RWPE2 (cell line): Measurements from ENCODE around the gene NOD2.

Source experiments
- ATAC-seq: fragments of 200-7000 bp; cut with Tn5 transposase; 3 replicates; pipeline ENCODE4 v1.9.1; 2021; ENCODE audit warnings: low read depth
- DNase-seq: peaks from one replicate; pipeline ENCODE4 v3.0.0-alpha.2; 2020; ENCODE audit warnings: low spot score
- H3K27ac ChIP-seq: fragments of 450-650 bp; 2 replicates; pipeline ENCODE4 v1.5.1; 2017; ENCODE audit warnings: mild to moderate bottlenecking; ENCODE audit not compliant: poor library complexity, severe bottlenecking
- H3K27me3 ChIP-seq: fragments of 250-450 bp; sonication (Bioruptor Pico); 2 replicates; pipeline ENCODE4 v1.5.1; 2021; ENCODE audit warnings: mild to moderate bottlenecking, moderate library complexity; ENCODE audit not compliant: insufficient read depth, poor library complexity, severe bottlenecking
- H3K36me3 ChIP-seq: fragments of 250-450 bp; sonication (Bioruptor Pico); 2 replicates; pipeline ENCODE4 v1.5.1; 2020; ENCODE audit warnings: low read depth, mild to moderate bottlenecking, moderate library complexity
- H3K4me1 ChIP-seq: fragments of 250-450 bp; sonication (Bioruptor Pico); 2 replicates; pipeline ENCODE4 v1.5.1; 2021; ENCODE audit warnings: mild to moderate bottlenecking, moderate library complexity; ENCODE audit not compliant: insufficient read depth, poor library complexity, severe bottlenecking
- H3K4me3 ChIP-seq: fragments of 250-450 bp; sonication (Bioruptor Pico); 2 replicates; pipeline ENCODE4 v1.5.1; 2021; ENCODE audit warnings: mild to moderate bottlenecking, moderate library complexity; ENCODE audit not compliant: severe bottlenecking
- H3K9me3 ChIP-seq: fragments of 250-450 bp; sonication (Bioruptor Pico); 2 replicates; pipeline ENCODE4 v1.5.1; 2021; ENCODE audit warnings: mild to moderate bottlenecking, moderate library complexity; ENCODE audit not compliant: severe bottlenecking
- TF ChIP-seq, protein P1 (sequence below): fragments of 450-650 bp; IDR thresholded peaks from one replicate; pipeline ENCODE4 v1.5.1; 2017; ENCODE audit warnings: mild to moderate bottlenecking, moderate library complexity; ENCODE audit not compliant: poor library complexity, severe bottlenecking

Gene NOD2

DNA sequence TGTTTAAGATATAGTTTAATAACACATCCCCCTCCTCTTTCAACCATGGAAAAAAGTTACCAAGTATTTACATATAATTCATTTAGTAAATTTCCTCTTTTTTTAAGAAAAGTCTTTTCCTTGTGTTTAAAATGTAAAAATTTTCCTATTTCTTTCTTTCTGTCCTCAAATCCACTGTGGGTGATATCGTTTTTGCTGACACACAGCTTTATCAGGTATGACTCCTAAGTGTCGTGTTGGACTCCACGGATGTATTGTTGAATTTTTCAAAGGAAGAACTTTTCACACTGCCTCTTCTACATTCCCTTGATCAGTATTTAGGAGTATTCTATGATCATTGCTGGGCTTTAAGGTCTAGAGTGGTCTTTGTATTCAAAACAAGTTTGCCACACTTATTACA is 81.6 kb downstream of the NOD2 start:
- Histone ChIP-seq H3K4me3 (no peak overlapping the region), H3K27ac (no peak overlapping the region), H3K27me3 (no peaks in the 10 kb centered on the region), H3K36me3 (peaks cover 12% of the 10 kb centered on the region; the same call in 1 of the 2 replicates), H3K9me3 (no peaks in the 10 kb centered on the region), H3K4me1 (no peaks in the 10 kb centered on the region)
- ATAC-seq, result no peak
- no peak for DNase-seq
- TF ChIP-seq, protein P1, sequence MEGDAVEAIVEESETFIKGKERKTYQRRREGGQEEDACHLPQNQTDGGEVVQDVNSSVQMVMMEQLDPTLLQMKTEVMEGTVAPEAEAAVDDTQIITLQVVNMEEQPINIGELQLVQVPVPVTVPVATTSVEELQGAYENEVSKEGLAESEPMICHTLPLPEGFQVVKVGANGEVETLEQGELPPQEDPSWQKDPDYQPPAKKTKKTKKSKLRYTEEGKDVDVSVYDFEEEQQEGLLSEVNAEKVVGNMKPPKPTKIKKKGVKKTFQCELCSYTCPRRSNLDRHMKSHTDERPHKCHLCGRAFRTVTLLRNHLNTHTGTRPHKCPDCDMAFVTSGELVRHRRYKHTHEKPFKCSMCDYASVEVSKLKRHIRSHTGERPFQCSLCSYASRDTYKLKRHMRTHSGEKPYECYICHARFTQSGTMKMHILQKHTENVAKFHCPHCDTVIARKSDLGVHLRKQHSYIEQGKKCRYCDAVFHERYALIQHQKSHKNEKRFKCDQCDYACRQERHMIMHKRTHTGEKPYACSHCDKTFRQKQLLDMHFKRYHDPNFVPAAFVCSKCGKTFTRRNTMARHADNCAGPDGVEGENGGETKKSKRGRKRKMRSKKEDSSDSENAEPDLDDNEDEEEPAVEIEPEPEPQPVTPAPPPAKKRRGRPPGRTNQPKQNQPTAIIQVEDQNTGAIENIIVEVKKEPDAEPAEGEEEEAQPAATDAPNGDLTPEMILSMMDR, result no peak

DNA sequence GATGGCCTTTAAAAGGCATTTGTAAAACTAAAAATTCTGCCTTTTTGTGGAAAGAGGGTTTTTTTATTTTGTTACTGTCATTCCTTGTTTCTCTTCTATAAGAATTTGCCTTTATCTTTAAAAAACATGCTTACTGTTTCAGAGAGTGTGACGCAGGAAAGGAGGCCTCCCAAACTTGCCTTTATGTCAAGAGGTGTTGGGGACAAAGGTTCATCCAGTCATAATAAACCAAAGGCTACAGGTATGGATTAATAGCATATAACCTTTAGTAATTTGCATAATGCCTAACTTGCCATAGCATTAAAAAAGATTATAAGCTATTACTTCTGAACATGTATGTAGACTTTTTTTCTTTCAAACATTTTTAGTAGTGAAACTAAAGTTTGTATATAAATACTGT is 82.6 kb downstream of the NOD2 start:
- Histone ChIP-seq H3K9me3 (no peaks in the 10 kb centered on the region), H3K27me3 (no peaks in the 10 kb centered on the region), H3K27ac (no peak overlapping the region), H3K36me3 (peaks cover 14% of the 10 kb centered on the region; the same call in 1 of the 2 replicates), H3K4me3 (no peak overlapping the region), H3K4me1 (no peaks in the 10 kb centered on the region)
- TF ChIP-seq, protein P1, result no peak
- DNase-seq (no peak), ATAC-seq (no peak)

DNA sequence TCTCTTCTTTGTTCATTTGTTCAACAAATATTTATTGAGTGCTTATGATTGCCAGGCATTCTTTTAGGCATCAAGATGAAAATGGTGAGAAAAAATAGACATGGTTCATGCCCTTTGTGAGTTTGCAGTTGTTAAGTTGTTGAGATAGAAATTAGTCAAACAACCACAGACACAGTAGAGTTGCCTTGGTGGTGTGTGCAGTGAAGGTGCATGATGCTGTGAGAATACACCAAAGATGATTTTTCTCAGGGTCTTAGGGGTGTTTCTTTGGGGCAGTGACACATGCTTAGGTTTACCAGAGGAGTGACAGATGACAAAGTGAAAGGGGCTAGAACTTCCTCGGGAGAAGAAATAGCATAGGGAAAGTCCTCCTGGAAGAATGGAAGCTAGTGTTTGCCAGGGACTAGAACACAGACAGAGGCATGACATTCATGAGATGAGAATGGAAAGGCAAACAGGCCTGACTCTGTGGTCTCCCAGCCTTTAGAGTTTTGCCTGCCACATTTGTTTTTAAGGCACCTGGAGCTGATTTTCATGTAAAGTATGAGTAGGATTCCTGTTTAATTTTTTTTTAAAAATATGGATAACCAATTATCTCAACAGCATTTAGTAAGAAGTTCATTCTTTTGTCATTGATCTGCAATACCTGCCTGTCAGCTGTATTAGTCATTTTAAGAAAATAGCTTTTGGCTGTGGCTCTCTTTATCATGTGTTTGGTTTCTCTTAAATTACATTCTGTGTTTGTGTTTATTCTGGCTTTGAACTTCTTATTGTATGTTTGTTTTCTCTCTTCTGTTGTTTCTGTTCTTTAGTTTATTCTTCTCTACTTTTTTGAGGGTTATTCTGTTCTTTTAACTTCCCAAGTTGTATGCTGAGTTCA is 85.1 kb downstream of the NOD2 start:
- TF ChIP-seq, protein P1, result no peak
- DNase-seq, result no peak
- H3K36me3 ChIP-seq, result peaks cover 17% of the 10 kb centered on the region; the same call in 1 of the 2 replicates

DNA sequence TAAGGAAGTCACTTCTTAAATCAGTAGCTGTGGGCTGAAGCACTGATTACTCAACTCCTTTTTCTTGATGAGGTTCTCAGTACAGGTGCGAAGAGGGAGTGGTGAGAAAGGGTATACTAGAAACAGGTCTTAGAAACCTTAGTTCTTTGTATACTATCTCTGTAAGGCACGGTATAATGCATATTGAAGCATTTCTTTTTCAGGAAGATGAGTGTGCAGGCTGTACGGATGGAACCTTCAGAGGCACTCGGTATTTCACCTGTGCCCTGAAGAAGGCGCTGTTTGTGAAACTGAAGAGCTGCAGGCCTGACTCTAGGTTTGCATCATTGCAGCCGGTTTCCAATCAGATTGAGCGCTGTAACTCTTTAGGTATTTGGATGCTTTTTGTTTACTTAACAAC is 87.6 kb downstream of the NOD2 start:
- Histone ChIP-seq H3K9me3 (no peaks in the 10 kb centered on the region), H3K4me3 (no peak overlapping the region), H3K4me1 (no peaks in the 10 kb centered on the region), H3K27ac (no peak overlapping the region), H3K27me3 (no peaks in the 10 kb centered on the region), H3K36me3 (peaks cover 16% of the 10 kb centered on the region; the same call in 1 of the 2 replicates)
- TF ChIP-seq, protein P1, result no peak
- ATAC-seq, result no peak
- DNase-seq, result no peak

More for the DNA sequence above, 85.1 kb downstream of the NOD2 start:
- no peaks in the 10 kb centered on the region for H3K9me3 ChIP-seq
- no peak overlapping the region for H3K27ac ChIP-seq
- no peaks in the 10 kb centered on the region for H3K4me1 ChIP-seq
- ATAC-seq, result no peak
- H3K27me3 ChIP-seq, result no peaks in the 10 kb centered on the region
- no peak overlapping the region for H3K4me3 ChIP-seq

DNA sequence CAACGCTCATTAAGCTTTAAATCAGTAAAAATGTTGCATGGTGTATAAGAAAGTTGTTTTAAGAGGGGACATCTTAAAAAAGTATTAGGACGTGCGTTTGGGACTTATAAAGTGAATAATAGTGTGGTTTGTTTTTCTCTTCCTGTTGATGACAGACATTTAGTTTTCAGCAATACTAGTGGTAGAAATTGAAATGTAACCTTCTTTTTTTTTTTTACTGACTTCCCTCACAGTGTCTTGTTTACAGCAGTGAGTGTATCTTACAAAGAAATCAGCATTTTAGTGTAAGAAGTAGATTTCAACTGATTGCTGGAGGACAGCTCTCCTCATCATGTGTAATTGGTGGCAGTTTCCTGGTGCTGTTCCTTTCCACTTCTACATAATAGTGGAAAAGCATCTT is 88.1 kb downstream of the NOD2 start:
- no peaks in the 10 kb centered on the region for H3K4me1 ChIP-seq
- TF ChIP-seq, protein P1, result no peak
- DNase-seq, result no peak

More for the DNA sequence above, 88.1 kb downstream of the NOD2 start:
- ATAC-seq, result no peak
- H3K36me3 ChIP-seq, result peaks cover 14% of the 10 kb centered on the region; the same call in 1 of the 2 replicates
- H3K27ac ChIP-seq, result no peak overlapping the region
- H3K4me3 ChIP-seq, result no peak overlapping the region
- H3K9me3 ChIP-seq, result no peaks in the 10 kb centered on the region
- H3K27me3 ChIP-seq, result no peaks in the 10 kb centered on the region
